RWPE2 (cell line): ENCODE data around the gene SUMF2.
A peak's percentile ranks its signal among the peaks of the same experiment; 100 is the strongest.

Experiments
- ATAC-seq: fragments of 200-7000 bp; cut with Tn5 transposase; 3 replicates; pipeline ENCODE4 v1.9.1; 2021; ENCODE audit warnings: low read depth
- DNase-seq: peaks from one replicate; pipeline ENCODE4 v3.0.0-alpha.2; 2020; ENCODE audit warnings: low spot score
- H3K27ac ChIP-seq: fragments of 450-650 bp; 2 replicates; pipeline ENCODE4 v1.5.1; 2017; ENCODE audit warnings: mild to moderate bottlenecking; ENCODE audit not compliant: poor library complexity, severe bottlenecking
- H3K27me3 ChIP-seq: fragments of 250-450 bp; sonication (Bioruptor Pico); 2 replicates; pipeline ENCODE4 v1.5.1; 2021; ENCODE audit warnings: mild to moderate bottlenecking, moderate library complexity; ENCODE audit not compliant: insufficient read depth, poor library complexity, severe bottlenecking
- H3K36me3 ChIP-seq: fragments of 250-450 bp; sonication (Bioruptor Pico); 2 replicates; pipeline ENCODE4 v1.5.1; 2020; ENCODE audit warnings: low read depth, mild to moderate bottlenecking, moderate library complexity
- H3K4me1 ChIP-seq: fragments of 250-450 bp; sonication (Bioruptor Pico); 2 replicates; pipeline ENCODE4 v1.5.1; 2021; ENCODE audit warnings: mild to moderate bottlenecking, moderate library complexity; ENCODE audit not compliant: insufficient read depth, poor library complexity, severe bottlenecking
- H3K4me3 ChIP-seq: fragments of 250-450 bp; sonication (Bioruptor Pico); 2 replicates; pipeline ENCODE4 v1.5.1; 2021; ENCODE audit warnings: mild to moderate bottlenecking, moderate library complexity; ENCODE audit not compliant: severe bottlenecking
- H3K9me3 ChIP-seq: fragments of 250-450 bp; sonication (Bioruptor Pico); 2 replicates; pipeline ENCODE4 v1.5.1; 2021; ENCODE audit warnings: mild to moderate bottlenecking, moderate library complexity; ENCODE audit not compliant: severe bottlenecking
- CTCF ChIP-seq: fragments of 450-650 bp; IDR thresholded peaks from one replicate; pipeline ENCODE4 v1.5.1; 2017; ENCODE audit warnings: mild to moderate bottlenecking, moderate library complexity; ENCODE audit not compliant: poor library complexity, severe bottlenecking

SUMF2 gene

GRCh38 chr7:56115852-56116538, 51.9 kb downstream of the SUMF2 start, which contains the start of gene NUPR2:
NUPR2 (minus strand) TSS chr7:56116417; CDS start chr7:56116314, 103 bp downstream.
- Histone ChIP-seq H3K27ac (no peak within 1 kb of the TSS), H3K4me1 (no peaks in the 10 kb centered on the region), H3K27me3 (no peaks in the 10 kb centered on the region), H3K4me3 (no peak within 1 kb of the TSS), H3K9me3 (no peaks in the 10 kb centered on the region), H3K36me3 (no peaks in the 10 kb centered on the region)
- peak; percentile 60 for ATAC-seq
- no peak for TF ChIP-seq CTCF
- no peak for DNase-seq

DNA sequence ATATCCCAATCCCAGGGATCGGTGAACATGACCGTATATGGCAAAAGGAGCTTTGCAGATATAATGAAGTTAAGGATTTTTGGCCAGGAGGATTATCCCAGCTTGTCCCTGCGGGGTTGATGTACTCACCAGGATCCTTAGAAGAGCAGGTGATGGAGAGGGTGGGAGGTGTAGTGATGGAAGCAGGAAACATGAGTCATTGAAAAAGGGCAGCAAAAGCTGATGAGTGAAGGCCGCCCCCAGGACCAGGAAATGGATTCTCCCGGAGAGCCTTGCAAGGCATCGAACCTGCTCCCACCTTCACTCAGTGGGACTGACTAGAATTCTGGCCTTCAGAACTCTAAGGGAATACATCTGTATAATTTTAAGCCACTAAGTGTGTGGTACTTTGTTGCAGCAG, 57.4 kb downstream of the SUMF2 start:
- H3K36me3 ChIP-seq, result no peaks in the 10 kb centered on the region
- no peaks in the 10 kb centered on the region for H3K27me3 ChIP-seq
- no peak overlapping the region for H3K27ac ChIP-seq
- H3K4me1 ChIP-seq, result no peaks in the 10 kb centered on the region
- no peak for TF ChIP-seq CTCF
- H3K4me3 ChIP-seq, result no peak overlapping the region
- no peaks in the 10 kb centered on the region for H3K9me3 ChIP-seq
- ATAC-seq (no peak), DNase-seq (no peak)

DNA sequence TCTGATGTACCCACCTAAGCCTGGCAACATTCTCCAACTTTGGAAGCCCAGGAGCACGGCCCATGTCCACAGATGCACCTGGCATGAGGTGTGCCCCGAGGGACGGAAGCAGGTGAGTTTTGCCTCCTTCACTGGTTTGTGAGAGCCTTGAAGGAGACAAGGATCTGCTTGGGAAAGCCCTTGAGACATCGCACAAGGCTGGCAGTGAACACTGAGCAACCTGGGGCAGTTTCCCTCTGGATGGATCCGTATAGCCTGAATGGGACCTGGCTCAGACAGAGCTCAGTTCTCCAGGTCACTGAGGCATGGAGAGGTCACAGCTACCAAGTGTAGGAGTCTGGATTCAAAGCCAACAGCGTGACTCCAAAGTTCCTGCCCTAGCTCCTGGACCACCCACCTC, 60.9 kb downstream of the SUMF2 start:
- Histone ChIP-seq H3K4me1 (no peaks in the 10 kb centered on the region), H3K9me3 (no peaks in the 10 kb centered on the region), H3K36me3 (no peaks in the 10 kb centered on the region), H3K4me3 (no peak overlapping the region), H3K27me3 (no peaks in the 10 kb centered on the region), H3K27ac (no peak overlapping the region)
- no peak for DNase-seq
- ATAC-seq, result no peak
- TF ChIP-seq CTCF, result no peak

DNA sequence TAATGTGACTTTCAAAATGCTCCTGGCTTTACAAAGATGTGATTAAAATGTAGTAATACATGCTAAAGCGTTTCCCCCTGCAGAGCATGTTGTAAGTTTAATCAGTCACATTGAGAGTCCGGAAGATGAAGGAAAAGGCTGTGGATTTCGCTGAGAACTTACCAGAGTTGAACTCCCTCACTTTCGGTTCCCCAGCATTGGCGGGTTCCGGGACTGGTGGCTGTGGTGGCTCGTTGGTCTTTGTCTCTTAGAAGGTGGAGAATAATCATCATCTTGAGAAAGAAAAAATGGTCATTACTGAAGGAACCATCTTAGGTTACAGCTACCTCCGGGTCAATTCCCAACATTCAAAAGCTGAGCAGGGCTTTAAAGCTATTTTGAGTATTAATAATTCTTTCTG, 61.7 kb downstream of the SUMF2 start:
- H3K36me3 ChIP-seq, result no peaks in the 10 kb centered on the region
- DNase-seq, result no peak
- no peak overlapping the region for H3K27ac ChIP-seq
- no peak for ATAC-seq
- no peak overlapping the region for H3K4me3 ChIP-seq
- no peaks in the 10 kb centered on the region for H3K9me3 ChIP-seq
- H3K4me1 ChIP-seq, result no peaks in the 10 kb centered on the region
- no peaks in the 10 kb centered on the region for H3K27me3 ChIP-seq
- no peak for TF ChIP-seq CTCF

GRCh38 chr7:56127241-56127975, 63.3 kb downstream of the SUMF2 start:
- no peak overlapping the region for H3K4me3 ChIP-seq
- H3K27ac ChIP-seq, result no peak overlapping the region
- no peaks in the 10 kb centered on the region for H3K4me1 ChIP-seq
- ATAC-seq, result no peak
- no peak for TF ChIP-seq CTCF
- H3K36me3 ChIP-seq, result no peaks in the 10 kb centered on the region
- no peaks in the 10 kb centered on the region for H3K27me3 ChIP-seq
- no peak for DNase-seq
- H3K9me3 ChIP-seq, result no peaks in the 10 kb centered on the region
